Sigmoid colon (tissue), 4 donors: ENCODE results near the gene ARHGEF7.

Experiments
- EP300 ChIP-seq, 4 donors: sonication (generic); formaldehyde crosslinking; IDR thresholded peaks; one replicate each; pipeline ENCODE4 v1.6.1; 2017; ENCODE audit warnings: antibody characterized with exemption in 4 of 4
- POLR2A ChIP-seq, 2 donors: fragments of 450-650 bp; IDR thresholded peaks; one replicate each; pipeline ENCODE4 v1.6.1; 2016; ENCODE audit warnings: antibody characterized with exemption in 2 of 2, mild to moderate bottlenecking in 2 of 2, moderate library complexity in 2 of 2
- TF ChIP-seq, protein P1 (sequence below), 4 experiments: fragments of 450-650 bp in 3 of 4; fragments of 200-600 bp in 1 of 4; IDR thresholded peaks; one replicate each; pipeline ENCODE4 v1.5.1; 2016 to 2019; ENCODE audit warnings: antibody characterized with exemption in 4 of 4, mild to moderate bottlenecking in 3 of 4, moderate library complexity in 2 of 4

DNA sequence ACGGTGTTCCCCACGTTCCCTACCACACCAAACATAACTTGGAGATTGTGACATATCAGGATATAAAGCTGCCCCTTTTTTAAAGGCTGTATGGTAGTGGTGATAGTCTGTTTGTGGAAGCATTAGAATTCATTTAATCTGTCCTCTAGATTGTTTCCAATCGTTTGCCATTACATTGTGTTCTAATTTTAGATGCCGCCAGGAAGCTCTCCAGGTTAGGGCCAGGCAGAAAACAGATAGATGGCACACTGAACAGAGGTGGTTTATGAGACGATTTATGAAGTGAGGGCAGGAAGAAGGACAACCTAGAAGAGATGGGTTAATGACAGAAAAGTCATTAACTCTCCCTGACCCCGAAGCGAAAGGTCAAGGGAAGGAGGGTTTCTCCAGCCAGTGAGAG lies 30.0 kb downstream of the ARHGEF7 start:
- TF ChIP-seq, protein P1, sequence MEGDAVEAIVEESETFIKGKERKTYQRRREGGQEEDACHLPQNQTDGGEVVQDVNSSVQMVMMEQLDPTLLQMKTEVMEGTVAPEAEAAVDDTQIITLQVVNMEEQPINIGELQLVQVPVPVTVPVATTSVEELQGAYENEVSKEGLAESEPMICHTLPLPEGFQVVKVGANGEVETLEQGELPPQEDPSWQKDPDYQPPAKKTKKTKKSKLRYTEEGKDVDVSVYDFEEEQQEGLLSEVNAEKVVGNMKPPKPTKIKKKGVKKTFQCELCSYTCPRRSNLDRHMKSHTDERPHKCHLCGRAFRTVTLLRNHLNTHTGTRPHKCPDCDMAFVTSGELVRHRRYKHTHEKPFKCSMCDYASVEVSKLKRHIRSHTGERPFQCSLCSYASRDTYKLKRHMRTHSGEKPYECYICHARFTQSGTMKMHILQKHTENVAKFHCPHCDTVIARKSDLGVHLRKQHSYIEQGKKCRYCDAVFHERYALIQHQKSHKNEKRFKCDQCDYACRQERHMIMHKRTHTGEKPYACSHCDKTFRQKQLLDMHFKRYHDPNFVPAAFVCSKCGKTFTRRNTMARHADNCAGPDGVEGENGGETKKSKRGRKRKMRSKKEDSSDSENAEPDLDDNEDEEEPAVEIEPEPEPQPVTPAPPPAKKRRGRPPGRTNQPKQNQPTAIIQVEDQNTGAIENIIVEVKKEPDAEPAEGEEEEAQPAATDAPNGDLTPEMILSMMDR (IDR thresholded peaks at IDR 0.05): no peak
- TF ChIP-seq POLR2A (IDR thresholded peaks at IDR 0.05) (no peak), EP300 (IDR thresholded peaks at IDR 0.05) (no peak)
